Astrocyte of the spinal cord (primary cell): ENCODE measurements around the gene MTHFD1.

ENCODE experiments used
- DNase-seq: peaks from one replicate; pipeline ENCODE4 v3.0.0; 2011; ENCODE audit warnings: low read depth, low spot score
- H3K4me3 ChIP-seq: 2 replicates; pipeline ENCODE4 v1.5.1; 2011; ENCODE audit warnings: low read depth, mild to moderate bottlenecking, low read length, moderate library complexity
- CTCF ChIP-seq: IDR thresholded peaks from 2 replicates; pipeline ENCODE4 v1.5.1; 2012; ENCODE audit warnings: low read depth, mild to moderate bottlenecking, low read length, inconsistent platforms
- in situ Hi-C: cut with HindIII; loops from 2 replicates; pipeline ENCODE4 v1.10.0; 2017; ENCODE audit warnings: low sequenced_read_pairs

The MTHFD1 gene

GRCh38 chr14:64387782-64388532 is at the start of gene MTHFD1:
Gene MTHFD1, plus strand, starts transcription at chr14:64388353. Its CDS starts 75 bp downstream, at chr14:64388428.
- peak within 1 kb of the TSS; percentile 77 for H3K4me3 ChIP-seq
- in situ Hi-C loops, result no loop called here
- DNase-seq, result peak; percentile 100
- TF ChIP-seq CTCF, result no peak

- DNase-seq, result peak; percentile 99
- TF ChIP-seq CTCF, result no peak
- H3K4me3 ChIP-seq, result peak overlapping the region; percentile 73
- in situ Hi-C loops, result no loop called here
Measured at GRCh38 chr14:64338616-64339316, 49.4 kb upstream of the MTHFD1 start.

- in situ Hi-C loops, result no loop called here
- DNase-seq, result no peak
- H3K4me3 ChIP-seq, result no peak overlapping the region
- TF ChIP-seq CTCF, result no peak
Measured at GRCh38 chr14:64340560-64341196, 47.5 kb upstream of the MTHFD1 start.

- TF ChIP-seq CTCF, result no peak
Measured at GRCh38 chr14:64347748-64348147, 40.4 kb upstream of the MTHFD1 start.

GRCh38 chr14:64349741-64350490 is 38.2 kb upstream of the MTHFD1 start:
- no peak overlapping the region for H3K4me3 ChIP-seq
- no peak for TF ChIP-seq CTCF
- DNase-seq, result no peak
- in situ Hi-C loops, result no loop called here

More at GRCh38 chr14:64347748-64348147, 40.4 kb upstream of the MTHFD1 start:
- no peak overlapping the region for H3K4me3 ChIP-seq
- in situ Hi-C loops, result no loop called here
- no peak for DNase-seq

GRCh38 chr14:64363265-64363846 is 24.8 kb upstream of the MTHFD1 start:
- TF ChIP-seq CTCF, result no peak
- in situ Hi-C loops, result no loop called here
- peak; percentile 49 for DNase-seq
- no peak overlapping the region for H3K4me3 ChIP-seq
